SK-N-MC (cell line): Measurements from ENCODE around the gene TMEM131.

ENCODE experiments used
- DNase-seq: peaks from one replicate; pipeline ENCODE4 v3.0.0-alpha.2; 2011; ENCODE audit warnings: low read depth, low spot score
- H3K27ac ChIP-seq: fragments of 200-600 bp; sonication (generic); 2 replicates; pipeline ENCODE4 v1.5.1; 2016; ENCODE audit warnings: mixed run types
- H3K36me3 ChIP-seq: fragments of 200-600 bp; sonication (generic); 2 replicates; pipeline ENCODE4 v1.6.1; 2017; ENCODE audit warnings: antibody characterized with exemption, low read length, mixed read lengths; ENCODE audit not compliant: insufficient read depth
- H3K4me3 ChIP-seq: fragments of 200-600 bp; sonication (generic); 2 replicates; pipeline ENCODE4 v1.5.1; 2016
- H3K9ac ChIP-seq: fragments of 200-600 bp; sonication (generic); 2 replicates; pipeline ENCODE4 v1.8.0; 2017; ENCODE audit warnings: mixed run types, mixed read lengths; ENCODE audit not compliant: insufficient read length
- H3K9me3 ChIP-seq: fragments of 200-600 bp; sonication (generic); 2 replicates; pipeline ENCODE4 v1.6.1; 2017; ENCODE audit warnings: low read depth, mild to moderate bottlenecking, antibody characterized with exemption, low read length, moderate library complexity, mixed read lengths
- EZH2 ChIP-seq: fragments of 200-600 bp; sonication (generic); IDR thresholded peaks from one replicate; pipeline ENCODE4 v1.6.1; 2017; ENCODE audit warnings: antibody characterized with exemption
- FOXP2 ChIP-seq: optimal IDR thresholded peaks from 2 replicates; pipeline ENCODE3; 2011; ENCODE audit warnings: mild to moderate bottlenecking, moderate library complexity; ENCODE audit not compliant: insufficient read depth; ENCODE audit errors: extremely low read length, control extremely low read depth
- POLR2AphosphoS5 ChIP-seq: IDR thresholded peaks from 2 replicates; pipeline ENCODE4 v1.6.1; 2012; ENCODE audit warnings: mild to moderate bottlenecking, low read depth, low read length, borderline replicate concordance

TMEM131 gene

GRCh38 chr2:97740590-97741182, 255.1 kb downstream of the TMEM131 start:
- DNase-seq: no peak
- TF ChIP-seq EZH2 (no peak), FOXP2 (no peak), POLR2AphosphoS5 (no peak)
- Histone ChIP-seq H3K27ac (no peak overlapping the region), H3K9me3 (no peaks in the 10 kb centered on the region), H3K9ac (no peak overlapping the region), H3K36me3 (no peaks in the 10 kb centered on the region), H3K4me3 (no peak overlapping the region)

GRCh38 chr2:97739893-97740245, 255.9 kb downstream of the TMEM131 start:
- no peaks in the 10 kb centered on the region for H3K36me3 ChIP-seq
- no peak overlapping the region for H3K4me3 ChIP-seq
- DNase-seq: no peak
- no peaks in the 10 kb centered on the region for H3K9me3 ChIP-seq
- H3K27ac ChIP-seq: no peak overlapping the region
- no peak overlapping the region for H3K9ac ChIP-seq
- no peak for TF ChIP-seq FOXP2
- no peak for TF ChIP-seq EZH2
- no peak for TF ChIP-seq POLR2AphosphoS5

- no peak overlapping the region for H3K9ac ChIP-seq
- H3K27ac ChIP-seq: no peak overlapping the region
- DNase-seq: no peak
- H3K36me3 ChIP-seq: no peaks in the 10 kb centered on the region
- no peaks in the 10 kb centered on the region for H3K9me3 ChIP-seq
- H3K4me3 ChIP-seq: no peak overlapping the region
- TF ChIP-seq FOXP2 (no peak), POLR2AphosphoS5 (no peak), EZH2 (no peak)
These were observed 256.5 kb downstream of the TMEM131 start for GRCh38 chr2:97739020-97739892.

GRCh38 chr2:97738179-97739019, 257.3 kb downstream of the TMEM131 start:
- no peak for TF ChIP-seq EZH2
- TF ChIP-seq POLR2AphosphoS5: no peak
- no peak for TF ChIP-seq FOXP2
- H3K36me3 ChIP-seq: no peaks in the 10 kb centered on the region
- H3K4me3 ChIP-seq: no peak overlapping the region
- no peak overlapping the region for H3K27ac ChIP-seq
- no peaks in the 10 kb centered on the region for H3K9me3 ChIP-seq
- H3K9ac ChIP-seq: no peak overlapping the region
- DNase-seq: no peak

GRCh38 chr2:97737421-97738178, 258.1 kb downstream of the TMEM131 start:
- Histone ChIP-seq H3K36me3 (no peaks in the 10 kb centered on the region), H3K4me3 (no peak overlapping the region), H3K9me3 (no peaks in the 10 kb centered on the region), H3K9ac (no peak overlapping the region), H3K27ac (no peak overlapping the region)
- DNase-seq: no peak
- TF ChIP-seq FOXP2: no peak
- TF ChIP-seq POLR2AphosphoS5: no peak
- no peak for TF ChIP-seq EZH2

GRCh38 chr2:97736608-97737330, 259.0 kb downstream of the TMEM131 start:
- Histone ChIP-seq H3K27ac (no peak overlapping the region), H3K9ac (no peak overlapping the region), H3K4me3 (no peak overlapping the region), H3K36me3 (no peaks in the 10 kb centered on the region), H3K9me3 (no peaks in the 10 kb centered on the region)
- no peak for DNase-seq
- TF ChIP-seq POLR2AphosphoS5: no peak
- no peak for TF ChIP-seq FOXP2
- TF ChIP-seq EZH2: no peak

GRCh38 chr2:97736185-97736584, 259.6 kb downstream of the TMEM131 start:
- Histone ChIP-seq H3K9ac (no peak overlapping the region), H3K4me3 (no peak overlapping the region), H3K36me3 (no peaks in the 10 kb centered on the region), H3K9me3 (no peaks in the 10 kb centered on the region), H3K27ac (no peak overlapping the region)
- DNase-seq: no peak
- TF ChIP-seq FOXP2: no peak
- TF ChIP-seq POLR2AphosphoS5: no peak
- no peak for TF ChIP-seq EZH2
